ENCODE results near the gene ADCYAP1.

Gene ADCYAP1

DNA sequence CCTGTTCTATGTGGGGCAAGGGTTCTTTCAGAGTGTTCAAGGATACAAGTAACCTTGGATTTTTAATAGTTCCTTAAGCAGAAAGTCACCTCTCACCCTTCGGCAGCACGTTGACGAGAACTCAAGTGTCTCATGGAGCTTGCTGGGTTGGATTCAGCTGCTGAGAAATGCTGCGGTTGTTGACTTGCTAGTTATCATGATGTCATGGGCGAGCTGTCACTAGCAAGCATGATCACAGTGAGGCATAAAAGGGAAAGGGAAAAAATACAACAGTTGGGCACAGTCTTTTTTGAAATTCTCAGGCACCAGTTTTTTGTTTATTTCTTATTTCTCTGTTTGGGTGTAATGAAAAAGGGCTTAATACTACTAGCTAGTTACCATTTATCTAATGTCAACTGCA, 53.2 kb downstream of the ADCYAP1 start:
- no peak overlapping the region for H3K27ac ChIP-seq

DNA sequence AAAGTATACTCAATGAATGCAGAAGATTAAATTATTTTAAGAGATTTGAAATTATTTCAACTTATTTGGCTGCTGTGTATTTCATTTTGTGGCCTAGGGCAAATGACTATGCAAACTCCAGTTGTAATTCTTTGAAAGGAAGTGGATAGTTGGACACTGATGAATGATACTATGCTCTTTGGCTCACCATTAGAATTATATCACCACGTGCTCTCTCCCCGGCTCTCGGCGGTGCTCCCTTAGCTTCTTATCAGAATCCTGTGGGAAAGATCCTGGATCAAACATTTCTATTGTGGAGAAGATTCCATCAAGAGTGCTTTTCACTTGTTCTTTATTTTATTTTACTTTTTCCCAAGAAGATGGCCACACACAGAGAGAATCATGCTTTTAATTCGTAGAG, 55.2 kb downstream of the ADCYAP1 start:
- no peak for DNase-seq (ENCODE audit: low read depth, low spot score)
- H3K27ac ChIP-seq = no peak overlapping the region

More for the DNA sequence above, 53.2 kb downstream of the ADCYAP1 start:
- DNase-seq (ENCODE audit: low read depth, low spot score) = no peak
